NOMO-1 treated with dmso at 0.1 percent for 144 hours (cell line): ENCODE measurements around the gene BSCL2.
"Not testable (repeated sequence)": the region's sequence is repeated elsewhere in the genome, so short reads cannot be mapped to it uniquely, and the experiment has no call there.

Source experiments
- DNase-seq: peaks from one replicate; lab custom pipeline; 2025; ENCODE audit not compliant: unreplicated experiment; lab: John Stamatoyannopoulos, UW

Gene BSCL2

GRCh38 chr11:62707277-62707861, at the start of gene BSCL2, which contains the start of gene GNG3:
BSCL2 (minus strand) TSS chr11:62707424; CDS start chr11:62707195, 229 bp downstream.
GNG3 (plus strand) TSS chr11:62707676; CDS start chr11:62708296, 620 bp downstream.
- DNase-seq = no peak

- DNase-seq = no peak
Observed at GRCh38 chr11:62755086-62755615, 47.9 kb upstream of the BSCL2 start.

- DNase-seq = peak; percentile 100
Observed at GRCh38 chr11:62753736-62754603, 46.7 kb upstream of the BSCL2 start, which contains the start of gene ZBTB3. ZBTB3 (minus strand) TSS chr11:62754160; CDS start chr11:62753664, 496 bp downstream.

GRCh38 chr11:62752994-62753735, 45.9 kb upstream of the BSCL2 start:
- no peak for DNase-seq

- DNase-seq = no peak
Observed at GRCh38 chr11:62752177-62752785, 45.1 kb upstream of the BSCL2 start.

- DNase-seq = not testable (repeated sequence)
Observed at GRCh38 chr11:62749931-62750330, 42.7 kb upstream of the BSCL2 start.

- no peak for DNase-seq
Observed at GRCh38 chr11:62747475-62748160, 40.4 kb upstream of the BSCL2 start.

GRCh38 chr11:62737196-62737595, 30.0 kb upstream of the BSCL2 start:
- no peak for DNase-seq

- DNase-seq = no peak
Observed at GRCh38 chr11:62732830-62733229, 25.6 kb upstream of the BSCL2 start.

GRCh38 chr11:62730076-62730475, 22.9 kb upstream of the BSCL2 start:
- DNase-seq = not testable (repeated sequence)

GRCh38 chr11:62728171-62728988, 21.2 kb upstream of the BSCL2 start, which contains the start of gene TTC9C:
TTC9C (plus strand) TSS chr11:62728486; CDS start chr11:62728849, 363 bp downstream.
- peak; percentile 86 for DNase-seq

GRCh38 chr11:62727872-62728170, 20.6 kb upstream of the BSCL2 start:
- DNase-seq = peak; percentile 98

- DNase-seq = peak; percentile 99
Observed at GRCh38 chr11:62727165-62727871, 20.1 kb upstream of the BSCL2 start, which contains the start of gene HNRNPUL2. HNRNPUL2 (minus strand) TSS chr11:62727457; CDS start chr11:62727156, 301 bp downstream.

GRCh38 chr11:62726915-62727164, 19.6 kb upstream of the BSCL2 start:
- no peak for DNase-seq

- DNase-seq = no peak
Observed at GRCh38 chr11:62726156-62726914, 19.1 kb upstream of the BSCL2 start.

GRCh38 chr11:62725646-62726045, 18.4 kb upstream of the BSCL2 start:
- no peak for DNase-seq

GRCh38 chr11:62724171-62724570, 16.9 kb upstream of the BSCL2 start:
- DNase-seq = no peak

GRCh38 chr11:62721994-62722393, 14.8 kb upstream of the BSCL2 start:
- no peak for DNase-seq
